CD4-positive, alpha-beta T cell (primary cell): Measurements from ENCODE around the gene ZG16. TPM values are rescaled to one million over a fixed set of nuclear protein-coding genes. Genes with fewer than 3 reads are reported as not detected.
"Not testable (repeated sequence)": the region's sequence is repeated elsewhere in the genome, so short reads cannot be mapped to it uniquely, and the experiment has no call there.

Experiments
- ATAC-seq: fragments of 200-7000 bp; cut with Tn5 transposase; one replicate; pipeline ENCODE4 v1.10.0; 2022; ENCODE audit warnings: mild to moderate bottlenecking; ENCODE audit not compliant: poor library complexity
- CTCF ChIA-PET: fragments of 350-600 bp; sonication (Branson Sonifier 250); formaldehyde crosslinking; loops from one replicate; lab custom pipeline; 2021; ENCODE audit warnings: antibody characterized with exemption, inconsistent platforms; lab: Charles Lee
- POLR2A ChIA-PET: fragments of 350-600 bp; sonication (Branson Sonifier 250); formaldehyde crosslinking; loops from one replicate; lab custom pipeline; 2021; ENCODE audit warnings: antibody characterized with exemption, inconsistent platforms; lab: Charles Lee
- DNase-seq, 14 experiments: peaks; one replicate each; pipeline ENCODE4 v3.0.0-alpha.2; 2013 to 2020; ENCODE audit warnings: mixed read lengths in 2 of 14
- H3K27ac ChIP-seq, 2 donors: one replicate each; pipeline versions ENCODE4 v1.5.1 to v1.7.0; 2013; ENCODE audit warnings: low read length in 2 of 2, low read depth in 1 of 2, mild to moderate bottlenecking in 1 of 2
- H3K27me3 ChIP-seq, 2 experiments: 1 replicate in 1 of 2; 2 replicates in 1 of 2; pipeline versions ENCODE4 v1.6.1 to v1.7.0; 2013; ENCODE audit warnings: low read length in 2 of 2, control low read depth in 1 of 2, mild to moderate bottlenecking in 1 of 2, moderate library complexity in 1 of 2; ENCODE audit not compliant: insufficient read depth in 2 of 2, control insufficient read depth in 1 of 2
- H3K36me3 ChIP-seq: one replicate; pipeline ENCODE4 v1.6.1; 2013; ENCODE audit warnings: low read length, control low read depth; ENCODE audit not compliant: insufficient read depth
- H3K4me1 ChIP-seq: one replicate; pipeline ENCODE4 v1.6.1; 2013; ENCODE audit warnings: low read length, control low read depth; ENCODE audit not compliant: insufficient read depth
- H3K4me3 ChIP-seq: one replicate; pipeline ENCODE4 v1.5.1; 2013; ENCODE audit warnings: mild to moderate bottlenecking, low read length, moderate library complexity
- H3K9me3 ChIP-seq, 2 experiments: 1 replicate in 1 of 2; 2 replicates in 1 of 2; pipeline versions ENCODE4 v1.6.1 to v1.7.0; 2013; ENCODE audit warnings: low read length in 2 of 2, mild to moderate bottlenecking in 2 of 2, control low read depth in 1 of 2, moderate library complexity in 1 of 2; ENCODE audit not compliant: control insufficient read depth in 1 of 2, insufficient read depth in 1 of 2
- H3K27ac Mint-ChIP-seq: one replicate; pipeline ENCODE4 v1.8.0; 2020; ENCODE audit warnings: mixed read lengths
- H3K27me3 Mint-ChIP-seq: one replicate; pipeline ENCODE4 v1.8.0; 2021; ENCODE audit warnings: mixed read lengths
- H3K36me3 Mint-ChIP-seq: one replicate; pipeline ENCODE4 v1.8.0; 2021; ENCODE audit warnings: low read depth, mixed read lengths
- H3K4me1 Mint-ChIP-seq: one replicate; pipeline ENCODE4 v1.8.0; 2021; ENCODE audit warnings: low read depth, mixed read lengths
- H3K4me3 Mint-ChIP-seq: one replicate; pipeline ENCODE4 v1.8.0; 2020; ENCODE audit warnings: mild to moderate bottlenecking, mixed read lengths
- H3K9me3 Mint-ChIP-seq: one replicate; pipeline ENCODE4 v1.8.0; 2020; ENCODE audit warnings: mixed read lengths
- intact Hi-C, 2 experiments: fragments of 100-400 bp; cut with DNase I in 1 of 2; cut with micrococcal nuclease in 1 of 2; formaldehyde crosslinking; loops; one replicate each; pipeline versions ENCODE4 v1.15.1 to v1.9.0; 2023 to 2025; cut with DNase I, micrococcal nuclease
- polyA plus RNA-seq, 2 donors: library from polyadenylated mRNA; unstranded; fragments of 120-200 nt; gene quantifications; one replicate each; pipeline ENCODE4 v1.2.1, GENCODE V29; 2013
- total RNA-seq, 174 experiments: library from RNA in 2 of 174; stranded (reverse) in 2 of 174; gene quantifications; one replicate each; pipeline ENCODE4 v1.2.3 and lab custom pipeline; 2021 to 2026
- TF ChIP-seq, protein P1 (sequence below): fragments of 200-600 bp; IDR thresholded peaks from one replicate; pipeline ENCODE4 v1.8.0; 2022; ENCODE audit warnings: antibody characterized with exemption, mild to moderate bottlenecking

ZG16 gene, protein sequence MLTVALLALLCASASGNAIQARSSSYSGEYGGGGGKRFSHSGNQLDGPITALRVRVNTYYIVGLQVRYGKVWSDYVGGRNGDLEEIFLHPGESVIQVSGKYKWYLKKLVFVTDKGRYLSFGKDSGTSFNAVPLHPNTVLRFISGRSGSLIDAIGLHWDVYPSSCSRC
- not detected for total RNA-seq
- 0.03 TPM for polyA plus RNA-seq (2013, experiment 1 of 2)
- polyA plus RNA-seq (2013, experiment 2 of 2): not detected
- total RNA-seq (lab: John Stamatoyannopoulos, UW): 0 to 0.17 (median 0) reads per million in 172 experiments

DNA sequence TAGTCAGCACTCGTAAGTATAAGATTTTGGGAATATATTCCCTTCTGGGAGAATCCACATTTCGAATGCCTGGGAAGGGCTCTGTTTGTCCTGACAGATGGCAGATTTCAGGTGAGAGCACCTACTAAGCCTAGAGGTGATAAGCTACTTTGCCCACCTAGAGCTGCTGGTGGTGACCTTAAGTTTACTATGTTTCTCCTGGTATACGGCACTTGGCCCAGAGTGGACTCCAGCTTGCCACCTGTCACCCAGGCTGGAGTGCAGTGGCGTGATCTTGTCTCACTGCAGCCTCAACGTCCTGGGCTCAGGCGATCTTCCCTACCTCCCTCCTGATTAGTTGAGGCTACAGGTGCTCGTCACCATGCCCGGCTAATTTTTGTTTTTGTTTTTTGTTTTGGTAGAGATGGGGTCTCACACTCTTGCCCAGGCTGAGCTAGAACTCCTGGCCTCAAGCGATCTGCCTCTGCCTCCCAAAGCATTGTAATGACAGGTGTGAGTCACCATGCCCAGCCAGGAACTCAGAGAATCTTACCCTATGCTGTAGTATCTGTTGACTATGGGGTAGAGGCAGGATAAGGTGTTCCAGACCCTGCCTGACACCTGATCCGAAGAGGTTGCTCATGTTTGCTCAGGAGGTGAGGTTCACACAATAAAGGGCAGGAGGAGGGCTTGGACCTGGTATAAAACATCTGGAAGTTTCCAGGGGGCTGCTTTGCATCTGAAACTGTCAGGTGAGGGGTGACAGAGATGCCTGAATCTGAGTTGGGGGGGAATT lies at the start of gene ZG16:
TSS of gene ZG16 (plus strand) at position 681 of the 775 bp plus-strand sequence. CDS start 1,011 bp downstream, outside the sequence.
- intact Hi-C loops: no loop called here
- Mint-ChIP-seq H3K27ac (no peak within 1 kb of the TSS), H3K4me1 (peaks cover 6% of the 10 kb centered on the region), H3K4me3 (no peak within 1 kb of the TSS), H3K9me3 (no peaks in the 10 kb centered on the region), H3K36me3 (no peaks in the 10 kb centered on the region), H3K27me3 (no peaks in the 10 kb centered on the region)
- H3K4me3 ChIP-seq: no peak within 1 kb of the TSS
- ChIA-PET CTCF (no interaction called here), POLR2A (no interaction called here)
- no peaks in the 10 kb centered on the region for H3K36me3 ChIP-seq
- DNase-seq (no peak), ATAC-seq (no peak)
- H3K9me3 ChIP-seq: no peaks in the 10 kb centered on the region
- H3K27ac ChIP-seq: no peak within 1 kb of the TSS
- no peaks in the 10 kb centered on the region for H3K4me1 ChIP-seq
- TF ChIP-seq, protein P1, sequence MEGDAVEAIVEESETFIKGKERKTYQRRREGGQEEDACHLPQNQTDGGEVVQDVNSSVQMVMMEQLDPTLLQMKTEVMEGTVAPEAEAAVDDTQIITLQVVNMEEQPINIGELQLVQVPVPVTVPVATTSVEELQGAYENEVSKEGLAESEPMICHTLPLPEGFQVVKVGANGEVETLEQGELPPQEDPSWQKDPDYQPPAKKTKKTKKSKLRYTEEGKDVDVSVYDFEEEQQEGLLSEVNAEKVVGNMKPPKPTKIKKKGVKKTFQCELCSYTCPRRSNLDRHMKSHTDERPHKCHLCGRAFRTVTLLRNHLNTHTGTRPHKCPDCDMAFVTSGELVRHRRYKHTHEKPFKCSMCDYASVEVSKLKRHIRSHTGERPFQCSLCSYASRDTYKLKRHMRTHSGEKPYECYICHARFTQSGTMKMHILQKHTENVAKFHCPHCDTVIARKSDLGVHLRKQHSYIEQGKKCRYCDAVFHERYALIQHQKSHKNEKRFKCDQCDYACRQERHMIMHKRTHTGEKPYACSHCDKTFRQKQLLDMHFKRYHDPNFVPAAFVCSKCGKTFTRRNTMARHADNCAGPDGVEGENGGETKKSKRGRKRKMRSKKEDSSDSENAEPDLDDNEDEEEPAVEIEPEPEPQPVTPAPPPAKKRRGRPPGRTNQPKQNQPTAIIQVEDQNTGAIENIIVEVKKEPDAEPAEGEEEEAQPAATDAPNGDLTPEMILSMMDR: no peak
- no peaks in the 10 kb centered on the region for H3K27me3 ChIP-seq

DNA sequence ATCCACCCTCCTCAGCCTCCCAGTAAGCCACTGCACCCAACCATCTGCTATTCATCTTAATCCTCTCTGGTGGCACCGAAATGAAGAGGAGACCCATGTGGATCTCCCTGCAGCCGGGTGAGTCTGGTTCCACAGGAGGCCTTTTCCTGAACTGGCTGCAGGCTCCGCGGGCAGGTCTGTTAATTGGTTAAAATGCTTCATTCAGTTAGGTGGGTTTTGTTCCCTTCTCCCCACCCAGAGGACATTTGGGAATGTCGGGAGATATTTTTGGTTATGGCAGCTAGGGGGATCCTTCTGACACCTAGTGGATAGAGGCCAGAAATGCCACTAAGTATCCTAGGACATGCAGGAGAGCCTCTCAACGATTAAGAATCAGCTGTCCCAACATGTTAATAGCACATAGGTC lies 48.9 kb upstream of the ZG16 start:
- Mint-ChIP-seq H3K36me3 (no peaks in the 10 kb centered on the region), H3K4me3 (no peak overlapping the region), H3K27ac (no peak overlapping the region), H3K9me3 (peaks cover 2% of the 10 kb centered on the region), H3K4me1 (peaks cover 28% of the 10 kb centered on the region), H3K27me3 (no peaks in the 10 kb centered on the region)
- H3K27me3 ChIP-seq: no peaks in the 10 kb centered on the region
- POLR2A ChIA-PET: interaction anchor here (0.8 to 2.5 kb wide), 6 partner anchors 10 to 148 kb away, joined by 3 to 11 read pairs (median 8); partner anchors contain the start of genes C16orf54 and KIF22
- intact Hi-C loops: no loop called here
- DNase-seq: peak in 2 of 14 experiments; percentile 31 to 36
- no peak overlapping the region for H3K4me3 ChIP-seq
- TF ChIP-seq, protein P1: peak; percentile 58
- H3K4me1 ChIP-seq: peaks cover 28% of the 10 kb centered on the region
- CTCF ChIA-PET: interaction anchor here (0.7 to 3.0 kb wide), 7 partner anchors 25 to 61 kb away, joined by 3 to 16 read pairs (median 5); partner anchors contain the start of gene KIF22
- no peaks in the 10 kb centered on the region for H3K36me3 ChIP-seq
- peaks cover 0 to 5% of the 10 kb centered on the region in 2 experiments for H3K9me3 ChIP-seq
- ATAC-seq: no peak
- H3K27ac ChIP-seq: no peak overlapping the region

DNA sequence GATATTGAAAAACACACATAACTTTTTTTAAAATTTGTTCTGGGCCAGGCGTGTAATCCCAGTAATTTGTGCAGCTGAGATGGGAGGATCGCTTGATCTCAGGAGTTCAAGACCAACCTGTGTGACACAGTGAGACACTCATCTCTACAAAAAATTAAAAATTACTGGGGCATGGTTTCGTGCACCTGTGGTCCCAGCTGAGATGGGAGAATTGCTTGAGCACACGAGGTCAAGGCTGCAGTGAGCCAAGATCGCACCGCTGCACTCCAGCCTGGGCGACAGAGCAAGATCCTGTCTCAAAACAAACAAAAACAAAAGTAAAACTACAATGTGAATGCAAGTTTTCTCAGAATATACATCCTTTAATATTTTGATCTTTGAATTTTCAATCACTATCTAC lies 47.4 kb upstream of the ZG16 start:
- Histone ChIP-seq H3K27me3 (no peaks in the 10 kb centered on the region), H3K36me3 (no peaks in the 10 kb centered on the region), H3K4me1 (peaks cover 35% of the 10 kb centered on the region), H3K9me3 (peaks cover 0 to 5% of the 10 kb centered on the region in 2 experiments), H3K27ac (no peak overlapping the region), H3K4me3 (no peak overlapping the region)
- Mint-ChIP-seq H3K9me3 (peaks cover 2% of the 10 kb centered on the region), H3K4me1 (peaks cover 29% of the 10 kb centered on the region), H3K36me3 (no peaks in the 10 kb centered on the region), H3K27ac (no peak overlapping the region), H3K4me3 (no peak overlapping the region), H3K27me3 (no peaks in the 10 kb centered on the region)
- POLR2A ChIA-PET: interaction anchor here (1.5 to 2.5 kb wide), 5 partner anchors 11 to 77 kb away, joined by 4 to 11 read pairs (median 7); partner anchors contain the start of genes C16orf54 and KIF22
- CTCF ChIA-PET: interaction anchor here (1.3 to 3.0 kb wide), 3 partner anchors 30 to 60 kb away, joined by 3 to 16 read pairs (median 5); partner anchors contain the start of gene KIF22
- intact Hi-C loops: no loop called here
- ATAC-seq (no peak), DNase-seq (no peak)
- TF ChIP-seq, protein P1: no peak

DNA sequence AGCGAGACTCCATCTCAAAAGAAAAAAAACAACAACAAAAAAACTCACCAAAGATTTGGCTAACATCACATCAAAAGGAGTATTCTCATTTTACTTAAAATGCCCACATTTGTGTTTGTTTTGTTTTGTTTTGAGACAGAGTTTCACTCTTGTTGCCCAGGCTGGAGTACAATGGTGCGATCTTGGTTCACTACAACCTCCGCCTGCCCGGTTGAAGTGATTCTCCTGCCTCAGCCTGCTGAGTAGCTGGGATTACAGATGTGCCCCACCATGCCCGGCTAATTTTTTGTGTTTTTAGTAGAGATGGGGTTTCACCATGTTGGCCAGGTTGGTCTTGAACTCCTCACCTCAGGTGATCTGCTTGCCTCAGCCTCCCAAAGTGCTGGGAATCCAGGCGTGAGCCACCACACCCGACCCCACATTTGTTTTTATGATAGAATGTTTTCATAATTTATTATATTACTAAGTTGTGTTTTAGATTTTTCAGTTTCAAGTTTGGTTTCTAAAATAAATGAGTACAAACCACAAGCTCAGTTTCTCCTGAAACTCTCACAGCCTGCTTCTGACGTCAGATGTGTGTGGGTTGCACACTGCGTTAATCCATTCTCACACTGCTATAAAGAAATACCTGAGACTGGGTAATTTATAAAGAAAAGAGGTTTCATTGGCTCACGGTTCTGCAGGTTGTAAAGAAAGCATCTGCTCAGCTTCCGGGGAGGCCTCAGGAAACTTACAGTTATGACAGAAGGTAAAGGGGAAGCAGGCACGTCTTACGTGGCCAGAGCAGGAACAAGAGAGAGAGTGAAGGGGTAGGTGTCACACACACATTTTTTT lies 46.1 kb upstream of the ZG16 start:
- H3K9me3 ChIP-seq, H3K36me3 ChIP-seq, H3K36me3 Mint-ChIP-seq, H3K27ac ChIP-seq, intact Hi-C loops, H3K4me3 ChIP-seq, H3K27me3 ChIP-seq, H3K9me3 Mint-ChIP-seq, H3K4me3 Mint-ChIP-seq, H3K27me3 Mint-ChIP-seq: not testable (repeated sequence)
- Mint-ChIP-seq H3K4me1 (peaks cover 43% of the 10 kb centered on the region), H3K27ac (peak overlapping the region; percentile 56)
- POLR2A ChIA-PET: interaction anchor here (0.6 to 1.8 kb wide), 7 partner anchors 9 to 59 kb away, joined by 3 to 7 read pairs (median 4); partner anchors contain the start of gene KIF22
- DNase-seq: peak in 5 of 14 experiments; percentile 8 to 55 (median 43)
- H3K4me1 ChIP-seq: peaks cover 48% of the 10 kb centered on the region
- CTCF ChIA-PET: interaction anchor here (0.7 to 1.1 kb wide), 3 partner anchors 25 to 59 kb away, joined by 3 to 4 read pairs (median 3); partner anchors contain the start of gene KIF22
- ATAC-seq: peak; percentile 34
